IMR-90 (cell line): ENCODE data around the gene RPL19. TPM values are rescaled to one million over a fixed set of nuclear protein-coding genes. Genes with fewer than 3 reads are reported as not detected.

Source experiments
- ATAC-seq: fragments of 200-7000 bp; cut with Tn5 transposase; 2 replicates; pipeline ENCODE4 v1.9.1; 2020; ENCODE audit warnings: low read depth, mild to moderate bottlenecking, moderate library complexity
- BruUV-seq: library from RNA; stranded (reverse); fragments of 400-500 nt; replicated peaks from 2 replicates; lab custom pipeline; 2021; lab: Mats Ljungman, UMichigan
- CTCF ChIA-PET: fragments of 300-600 bp; formaldehyde crosslinking; extraction: SDS; loops from one replicate; lab custom pipeline; 2021; ENCODE audit warnings: antibody characterized with exemption; lab: Yijun Ruan, JAX
- POLR2A ChIA-PET: fragments of 300-600 bp; sonication (Branson Sonifier 250); formaldehyde crosslinking; loops from one replicate; lab custom pipeline; 2022; ENCODE audit warnings: antibody characterized with exemption; ENCODE audit not compliant: unreplicated experiment; lab: Charles Lee
- DNase-seq: peaks from one replicate; pipeline ENCODE4 v3.0.0; 2013
- H2AFZ ChIP-seq: replicated peaks from 2 replicates; pipeline ENCODE3; 2013; ENCODE audit warnings: low read length, mild to moderate bottlenecking; ENCODE audit not compliant: poor library complexity
- H2AK5ac ChIP-seq: 2 replicates; pipeline ENCODE4 v1.6.1; 2013; ENCODE audit warnings: low read depth, low read length, inconsistent platforms
- H2AK9ac ChIP-seq: replicated peaks from 2 replicates; pipeline ENCODE3; 2013; ENCODE audit warnings: mild to moderate bottlenecking, low read depth, low read length, moderate library complexity; ENCODE audit not compliant: poor library complexity
- H2BK120ac ChIP-seq: 2 replicates; pipeline ENCODE4 v1.6.1; 2013; ENCODE audit warnings: low read depth, low read length, inconsistent platforms
- H2BK15ac ChIP-seq: 3 replicates; pipeline ENCODE4 v1.6.1; 2013; ENCODE audit warnings: low read depth, low read length, inconsistent platforms
- H2BK20ac ChIP-seq: 2 replicates; pipeline ENCODE4 v1.6.1; 2013; ENCODE audit warnings: low read depth, mild to moderate bottlenecking, inconsistent platforms, low read length, moderate library complexity
- H2BK5ac ChIP-seq: 2 replicates; pipeline ENCODE4 v1.6.1; 2013; ENCODE audit warnings: mild to moderate bottlenecking, low read depth, low read length, inconsistent platforms; ENCODE audit not compliant: poor library complexity, severe bottlenecking
- H3K14ac ChIP-seq: replicated peaks from 2 replicates; pipeline ENCODE4 v1.6.1; 2013; ENCODE audit warnings: low read depth, low read length, inconsistent platforms
- H3K18ac ChIP-seq: 2 replicates; pipeline ENCODE4 v1.6.1; 2013; ENCODE audit warnings: low read depth, low read length, control low read depth
- H3K23ac ChIP-seq: 2 replicates; pipeline ENCODE4 v1.6.1; 2013; ENCODE audit warnings: low read depth, low read length, inconsistent platforms
- H3K27ac ChIP-seq: 2 replicates; pipeline ENCODE4 v1.5.1; 2013; ENCODE audit warnings: mild to moderate bottlenecking, control low read depth, low read length; ENCODE audit not compliant: insufficient read depth
- H3K27me3 ChIP-seq: 2 replicates; pipeline ENCODE4 v1.6.1; 2013; ENCODE audit warnings: low read length; ENCODE audit not compliant: control insufficient read depth, insufficient read depth
- H3K36me3 ChIP-seq: 2 replicates; pipeline ENCODE4 v1.6.1; 2013; ENCODE audit warnings: low read length, mixed read lengths; ENCODE audit not compliant: control insufficient read depth, insufficient read depth
- H3K4ac ChIP-seq: 2 replicates; pipeline ENCODE4 v1.6.1; 2013; ENCODE audit warnings: low read depth, low read length, inconsistent platforms
- H3K4me1 ChIP-seq: 2 replicates; pipeline ENCODE4 v1.6.1; 2013; ENCODE audit warnings: low read length, mixed read lengths; ENCODE audit not compliant: control insufficient read depth, insufficient read depth
- H3K4me2 ChIP-seq: 2 replicates; pipeline ENCODE4 v1.6.1; 2013; ENCODE audit warnings: low read depth, mild to moderate bottlenecking, control low read depth, low read length, moderate library complexity
- H3K4me3 ChIP-seq: 2 replicates; pipeline ENCODE4 v1.5.1; 2013; ENCODE audit warnings: low read depth, mild to moderate bottlenecking, control low read depth, low read length, moderate library complexity; ENCODE audit not compliant: insufficient read depth
- H3K56ac ChIP-seq: 2 replicates; pipeline ENCODE4 v1.6.1; 2013; ENCODE audit warnings: low read length, inconsistent platforms; ENCODE audit not compliant: insufficient read depth; ENCODE audit errors: extremely low read depth
- H3K79me1 ChIP-seq, 2 experiments: 2 replicates each; pipeline ENCODE4 v1.6.1; 2013; ENCODE audit warnings: low read length in 2 of 2, inconsistent platforms in 1 of 2, low read depth in 1 of 2
- H3K9ac ChIP-seq: 2 replicates; pipeline ENCODE4 v1.6.1; 2013; ENCODE audit warnings: low read depth, low read length, control low read depth
- H3K9me1 ChIP-seq: 2 replicates; pipeline ENCODE4 v1.6.1; 2013; ENCODE audit warnings: low read length, inconsistent platforms; ENCODE audit not compliant: insufficient read depth
- H3K9me3 ChIP-seq: 2 replicates; pipeline ENCODE4 v1.6.1; 2013; ENCODE audit warnings: low read length; ENCODE audit not compliant: control insufficient read depth, insufficient read depth
- H4K20me1 ChIP-seq: 2 replicates; pipeline ENCODE4 v1.6.1; 2013; ENCODE audit warnings: low read length, inconsistent platforms; ENCODE audit not compliant: insufficient read depth
- H4K5ac ChIP-seq: 2 replicates; pipeline ENCODE4 v1.6.1; 2013; ENCODE audit warnings: mild to moderate bottlenecking, low read depth, low read length, control low read depth
- H4K8ac ChIP-seq, 2 experiments: 2 replicates each; pipeline ENCODE4 v1.6.1; 2013; ENCODE audit warnings: low read depth in 2 of 2, low read length in 2 of 2, control low read depth in 1 of 2, inconsistent platforms in 1 of 2
- H4K91ac ChIP-seq: 2 replicates; pipeline ENCODE4 v1.6.1; 2013; ENCODE audit warnings: low read depth, low read length, inconsistent platforms; ENCODE audit not compliant: insufficient read depth
- BHLHE40 ChIP-seq: fragments of 150-350 bp; IDR thresholded peaks from 2 replicates; pipeline ENCODE4 v1.6.1; 2016; ENCODE audit warnings: mild to moderate bottlenecking, low read depth, low read length
- CEBPB ChIP-seq: IDR thresholded peaks from 2 replicates; pipeline ENCODE4 v1.6.1; 2012; ENCODE audit warnings: low read depth, low read length, improper control_type of control experiment
- FOS ChIP-seq: fragments of 150-350 bp; IDR thresholded peaks from 2 replicates; pipeline ENCODE4 v1.6.1; 2016; ENCODE audit warnings: low read depth, low read length
- MAFK ChIP-seq: IDR thresholded peaks from 2 replicates; pipeline ENCODE4 v1.6.1; 2012; ENCODE audit warnings: low read depth, low read length, improper control_type of control experiment
- MXI1 ChIP-seq: IDR thresholded peaks from 2 replicates; pipeline ENCODE4 v1.6.1; 2012; ENCODE audit warnings: low read depth, mild to moderate bottlenecking, low read length, moderate library complexity, borderline replicate concordance
- NFE2L2 ChIP-seq: fragments of 150-350 bp; IDR thresholded peaks from 2 replicates; pipeline ENCODE4 v1.6.1; 2016; ENCODE audit warnings: low read depth, mild to moderate bottlenecking, low read length
- RAD21 ChIP-seq: IDR thresholded peaks from 2 replicates; pipeline ENCODE4 v1.6.1; 2012; ENCODE audit warnings: low read length, improper control_type of control experiment
- SMC3 ChIP-seq: fragments of 150-350 bp; IDR thresholded peaks from 2 replicates; pipeline ENCODE4 v1.6.1; 2016; ENCODE audit warnings: low read depth, mild to moderate bottlenecking, antibody characterized with exemption, low read length, moderate library complexity
- WGBS, 2 experiments: methylation state at CpG; one replicate each; pipeline versions ENCODE4 v1.1.5 to v1.1.7; 2013; ENCODE audit warnings: missing lambda C conversion rate in 2 of 2; ENCODE audit not compliant: insufficient read length in 1 of 2; ENCODE audit errors: extremely low coverage in 2 of 2; 5-methylcytosine and 5-hydroxymethylcytosine counted together
- dilution Hi-C: fragments of 300-500 bp; cut with HindIII; formaldehyde crosslinking; loops from one replicate; pipeline ENCODE4 v1.14.3; 2018; ENCODE audit warnings: low sequenced_read_pairs; ENCODE audit not compliant: unreplicated experiment
- in situ Hi-C: fragments of 300-500 bp; cut with MboI; formaldehyde crosslinking; loops from 3 replicates; pipeline ENCODE4 v1.14.3; 2019; ENCODE audit warnings: low sequenced_read_pairs, inconsistent platforms, mixed read lengths
- intact Hi-C: fragments of 100-400 bp; cut with micrococcal nuclease; formaldehyde crosslinking; loops from 2 replicates; pipeline ENCODE4 v1.10.0; 2022
- polyA plus RNA-seq, 3 experiments: library from polyadenylated mRNA; depleted of rRNA; stranded (reverse); fragments of >200 nt; gene quantifications; 2 replicates each; pipeline ENCODE4 v1.2.3, GENCODE V29; 2012; ENCODE audit warnings: low replicate concordance in 1 of 3
- total RNA-seq: library from RNA; depleted of rRNA; stranded (reverse); fragments of >200 nt; gene quantifications from 2 replicates; pipeline ENCODE4 v1.2.3, GENCODE V29; 2012
- TF ChIP-seq, protein P1 (sequence below): conservative IDR thresholded peaks from 2 replicates; pipeline ENCODE4 v1.5.1; 2012; ENCODE audit warnings: mild to moderate bottlenecking, low read depth, low read length, improper control_type of control experiment
- TF ChIP-seq, protein P2 (sequence below): fragments of 150-350 bp; IDR thresholded peaks from 2 replicates; pipeline ENCODE4 v1.6.1; 2017; ENCODE audit warnings: mild to moderate bottlenecking, antibody characterized with exemption, low read length, low read depth
- TF ChIP-seq, protein P3 (sequence below): fragments of 150-350 bp; IDR thresholded peaks from 2 replicates; pipeline ENCODE4 v1.6.1; 2016; ENCODE audit warnings: low read depth, mild to moderate bottlenecking, low read length, moderate library complexity, borderline replicate concordance

Gene RPL19
- total and polyA plus RNA-seq, 2 of the 4 experiments (the other 2 are of a cell fraction): 2,101 to 2,466 TPM

DNA sequence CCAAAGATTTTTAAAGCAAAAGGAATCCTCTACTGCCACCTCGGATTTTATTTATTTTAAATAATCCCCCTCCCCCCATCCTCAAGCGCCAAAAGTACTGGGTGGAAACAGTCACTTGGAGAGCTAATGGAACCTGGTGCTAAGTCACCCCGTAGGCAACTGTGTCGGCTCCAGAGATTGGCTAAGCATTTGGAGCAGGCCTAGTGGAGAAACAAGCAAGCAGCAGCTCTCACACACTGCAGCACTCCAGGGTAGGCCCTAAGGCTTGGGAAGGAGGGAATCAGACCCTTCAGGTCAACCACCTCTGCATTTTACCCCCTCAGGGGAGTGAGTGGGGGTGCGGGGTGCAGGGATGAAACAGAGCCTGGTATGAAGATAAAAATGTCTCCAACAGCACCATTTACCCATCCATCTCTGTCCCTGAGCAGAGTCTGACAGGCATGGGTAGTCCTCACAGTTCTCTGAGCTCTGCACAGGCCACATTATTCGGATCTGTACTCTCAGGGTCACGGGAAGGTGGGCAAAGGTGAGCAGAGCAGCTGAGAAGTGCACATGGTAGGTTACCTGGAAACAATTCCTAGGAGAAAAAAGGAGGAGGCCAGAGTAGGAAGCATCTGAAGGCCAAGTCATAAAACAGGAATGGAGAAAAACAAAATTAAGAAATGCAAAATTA, 52.8 kb downstream of the RPL19 start:
- Histone ChIP-seq H3K9me1 (no peaks in the 10 kb centered on the region; the same call in 1 of the 2 replicates), H4K8ac (no peak overlapping the region), H3K4me3 (no peak overlapping the region), H4K91ac (no peak overlapping the region), H3K9ac (no peak overlapping the region), H2BK15ac (no peak overlapping the region), H3K23ac (no peak overlapping the region), H3K4me2 (no peak overlapping the region), H2BK120ac (no peak overlapping the region), H4K5ac (no peak overlapping the region), H4K20me1 (no peaks in the 10 kb centered on the region; the same call in 1 of the 2 replicates), H3K9me3 (no peaks in the 10 kb centered on the region), H3K27me3 (no peaks in the 10 kb centered on the region), H3K36me3 (peaks cover 14% of the 10 kb centered on the region), H2BK5ac (no peak overlapping the region), H3K56ac (no peak overlapping the region), H3K14ac (no peak overlapping the region), H3K4ac (no peak overlapping the region), H2BK20ac (no peak overlapping the region), H2AK5ac (no peak overlapping the region), H3K4me1 (no peaks in the 10 kb centered on the region), H2AK9ac (no peak overlapping the region), H2AFZ (no peak overlapping the region), H3K18ac (no peak overlapping the region), H3K79me1 (no peaks in the 10 kb centered on the region; a peak in 1 of 4 replicates), H3K27ac (no peak overlapping the region)
- CTCF ChIA-PET: interaction anchor here (0.9 to 1.0 kb wide), 2 partner anchors 12 to 18 kb away, joined by 3 read pairs; no protein-coding TSS in a partner anchor
- dilution Hi-C loops: no loop called here
- no TSS peak for BruUV-seq
- WGBS, 2 experiments: 40% methylated on average over 1 of the region's 7 CpGs; no CpG with 5 or more reads in 1 of the 2 experiments
- DNase-seq: no peak
- intact Hi-C loops: no loop called here
- POLR2A ChIA-PET: no interaction called here
- TF ChIP-seq CEBPB (no peak), MAFK (no peak), RAD21 (no peak), BHLHE40 (no peak), SMC3 (no peak), FOS (no peak), NFE2L2 (no peak), MXI1 (no peak)
- TF ChIP-seq, protein P1, sequence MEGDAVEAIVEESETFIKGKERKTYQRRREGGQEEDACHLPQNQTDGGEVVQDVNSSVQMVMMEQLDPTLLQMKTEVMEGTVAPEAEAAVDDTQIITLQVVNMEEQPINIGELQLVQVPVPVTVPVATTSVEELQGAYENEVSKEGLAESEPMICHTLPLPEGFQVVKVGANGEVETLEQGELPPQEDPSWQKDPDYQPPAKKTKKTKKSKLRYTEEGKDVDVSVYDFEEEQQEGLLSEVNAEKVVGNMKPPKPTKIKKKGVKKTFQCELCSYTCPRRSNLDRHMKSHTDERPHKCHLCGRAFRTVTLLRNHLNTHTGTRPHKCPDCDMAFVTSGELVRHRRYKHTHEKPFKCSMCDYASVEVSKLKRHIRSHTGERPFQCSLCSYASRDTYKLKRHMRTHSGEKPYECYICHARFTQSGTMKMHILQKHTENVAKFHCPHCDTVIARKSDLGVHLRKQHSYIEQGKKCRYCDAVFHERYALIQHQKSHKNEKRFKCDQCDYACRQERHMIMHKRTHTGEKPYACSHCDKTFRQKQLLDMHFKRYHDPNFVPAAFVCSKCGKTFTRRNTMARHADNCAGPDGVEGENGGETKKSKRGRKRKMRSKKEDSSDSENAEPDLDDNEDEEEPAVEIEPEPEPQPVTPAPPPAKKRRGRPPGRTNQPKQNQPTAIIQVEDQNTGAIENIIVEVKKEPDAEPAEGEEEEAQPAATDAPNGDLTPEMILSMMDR: no peak
- TF ChIP-seq, protein P2, sequence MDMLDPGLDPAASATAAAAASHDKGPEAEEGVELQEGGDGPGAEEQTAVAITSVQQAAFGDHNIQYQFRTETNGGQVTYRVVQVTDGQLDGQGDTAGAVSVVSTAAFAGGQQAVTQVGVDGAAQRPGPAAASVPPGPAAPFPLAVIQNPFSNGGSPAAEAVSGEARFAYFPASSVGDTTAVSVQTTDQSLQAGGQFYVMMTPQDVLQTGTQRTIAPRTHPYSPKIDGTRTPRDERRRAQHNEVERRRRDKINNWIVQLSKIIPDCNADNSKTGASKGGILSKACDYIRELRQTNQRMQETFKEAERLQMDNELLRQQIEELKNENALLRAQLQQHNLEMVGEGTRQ: no peak
- TF ChIP-seq, protein P3, sequence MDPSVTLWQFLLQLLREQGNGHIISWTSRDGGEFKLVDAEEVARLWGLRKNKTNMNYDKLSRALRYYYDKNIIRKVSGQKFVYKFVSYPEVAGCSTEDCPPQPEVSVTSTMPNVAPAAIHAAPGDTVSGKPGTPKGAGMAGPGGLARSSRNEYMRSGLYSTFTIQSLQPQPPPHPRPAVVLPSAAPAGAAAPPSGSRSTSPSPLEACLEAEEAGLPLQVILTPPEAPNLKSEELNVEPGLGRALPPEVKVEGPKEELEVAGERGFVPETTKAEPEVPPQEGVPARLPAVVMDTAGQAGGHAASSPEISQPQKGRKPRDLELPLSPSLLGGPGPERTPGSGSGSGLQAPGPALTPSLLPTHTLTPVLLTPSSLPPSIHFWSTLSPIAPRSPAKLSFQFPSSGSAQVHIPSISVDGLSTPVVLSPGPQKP: no peak
- in situ Hi-C loops: no loop called here
- no peak; the same call in 1 of the 2 replicates for ATAC-seq
